Measurements from ENCODE around the gene UCP3.
"Not testable (repeated sequence)": the region's sequence is repeated elsewhere in the genome, so short reads cannot be mapped to it uniquely, and the experiment has no call there.

UCP3 gene

DNA sequence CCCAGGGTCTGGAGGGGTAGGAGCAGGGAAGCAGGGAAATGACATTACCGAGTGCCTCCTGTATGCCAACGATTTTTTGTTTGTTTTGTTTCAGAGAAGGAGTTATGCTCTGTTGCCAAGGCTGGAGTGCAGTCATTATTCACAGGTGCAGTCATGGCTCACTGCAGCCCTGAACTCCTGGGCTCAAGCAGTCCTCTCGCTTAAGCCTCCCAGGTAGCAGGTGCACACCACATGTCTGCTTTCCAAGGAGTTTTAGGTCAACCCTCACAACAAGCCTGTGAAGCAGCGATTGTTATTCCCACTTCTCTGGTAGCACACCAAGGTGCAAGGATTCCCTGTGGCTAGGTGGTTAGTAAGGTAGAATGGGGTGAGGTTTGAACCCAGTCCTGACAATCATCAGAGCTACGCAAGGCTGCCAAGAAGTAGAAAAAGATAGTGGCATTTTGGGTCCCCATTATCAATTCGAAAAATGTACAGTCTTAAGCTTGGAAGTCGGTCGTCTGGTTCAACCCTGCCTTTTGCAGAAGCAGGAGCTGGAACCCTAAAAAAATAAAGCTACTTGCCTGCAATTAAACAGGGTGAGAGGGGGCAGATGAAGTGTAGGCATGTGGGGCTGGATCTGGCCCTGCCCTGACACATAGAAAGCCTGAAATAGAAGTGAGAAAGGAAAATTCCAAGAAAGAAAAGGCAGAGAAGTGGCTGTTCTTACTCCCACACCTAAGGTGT lies 9.1 kb downstream of the UCP3 start:
- no peak for DNase-seq

DNA sequence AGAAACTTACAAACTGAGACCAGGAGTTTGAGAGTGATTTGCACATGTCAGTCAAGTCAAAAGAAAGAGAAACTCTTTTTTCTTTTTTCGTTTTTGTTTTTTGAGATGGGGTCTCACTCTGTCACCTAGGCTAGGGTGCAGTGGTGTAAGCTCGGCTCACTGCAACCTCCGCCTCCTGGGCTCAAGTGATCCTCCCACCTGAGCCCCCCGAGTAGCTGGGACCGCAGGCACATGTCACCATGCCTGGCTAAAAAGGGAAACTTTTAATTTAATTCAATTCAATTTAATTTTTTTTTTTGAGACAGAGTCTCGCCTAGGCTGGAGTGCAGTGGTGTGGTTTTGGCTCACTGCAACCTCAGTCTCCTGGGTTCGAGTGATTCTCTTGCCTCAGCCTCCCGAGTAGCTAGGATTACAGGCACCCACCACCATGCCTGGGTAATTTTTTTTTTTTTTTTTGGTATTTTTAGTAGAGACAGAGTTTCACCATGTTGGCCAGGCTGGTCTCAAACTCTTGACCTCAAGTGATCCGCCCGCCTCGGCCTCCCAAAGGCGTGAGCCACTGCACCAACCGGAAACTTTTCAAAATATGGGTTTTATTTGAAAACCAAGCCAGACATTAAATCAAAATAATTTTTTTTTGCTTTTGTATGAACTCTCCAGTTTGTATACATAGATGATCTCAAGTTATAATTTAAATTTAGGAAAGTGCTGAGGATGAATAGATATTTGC lies 9.9 kb downstream of the UCP3 start:
- DNase-seq = no peak

DNA sequence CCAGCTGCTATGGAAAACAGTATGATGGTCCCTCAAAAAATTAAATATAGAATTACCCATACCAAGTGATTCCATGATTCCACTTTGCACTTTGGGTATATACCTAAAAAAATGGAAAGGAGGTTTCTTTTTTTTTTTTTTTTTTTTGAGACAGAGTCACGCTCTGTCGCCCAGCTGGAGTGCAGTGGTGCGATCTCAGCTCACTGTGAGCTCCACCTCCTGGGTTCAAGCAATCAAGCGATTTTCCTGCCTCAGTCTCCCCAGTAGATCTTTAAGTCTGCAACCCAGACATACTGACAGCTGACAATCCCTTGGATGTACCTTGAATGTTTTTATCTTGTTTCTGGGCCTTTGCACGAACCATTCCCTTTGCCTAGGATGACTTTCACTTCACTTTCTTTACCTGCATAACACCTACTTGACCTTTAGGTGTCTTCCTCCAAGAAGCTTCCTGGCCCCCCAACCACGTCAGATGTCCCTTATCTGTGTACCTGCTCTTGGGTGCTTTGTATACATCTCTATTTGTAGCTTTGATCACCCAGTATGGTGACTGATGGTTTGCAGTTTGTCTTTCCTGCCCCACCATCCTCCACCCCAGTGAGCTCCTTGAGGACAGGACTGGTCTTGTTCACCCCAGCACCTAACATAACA lies 11.6 kb downstream of the UCP3 start:
- no peak for DNase-seq

DNA sequence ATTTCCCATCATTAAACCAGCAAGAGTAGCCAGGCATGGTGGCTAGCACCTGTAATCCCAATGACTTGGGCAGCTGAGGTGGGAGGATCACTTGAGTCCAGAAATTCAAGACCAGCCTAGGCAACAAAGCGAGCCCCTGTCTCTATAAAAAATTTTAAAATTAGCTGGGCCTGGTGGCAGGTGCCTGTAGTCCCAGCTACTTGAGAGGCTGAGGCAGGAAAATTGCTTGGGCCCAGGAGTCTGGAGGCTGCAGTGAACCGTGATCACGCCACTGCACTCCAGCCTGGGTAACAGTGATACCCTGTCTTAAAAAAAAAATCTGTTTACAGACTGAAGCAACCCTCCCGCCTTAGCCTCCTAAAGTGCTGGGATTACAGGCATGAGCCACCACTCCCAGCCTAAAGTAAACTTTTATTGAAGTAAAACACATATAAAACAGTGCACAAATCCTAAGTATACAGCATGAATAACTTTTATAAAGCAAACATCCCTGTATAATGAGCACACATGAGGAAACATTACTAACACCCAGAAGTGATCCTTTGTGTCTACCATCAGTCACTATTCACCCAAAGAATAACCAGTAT lies 12.6 kb downstream of the UCP3 start:
- no peak for DNase-seq

DNA sequence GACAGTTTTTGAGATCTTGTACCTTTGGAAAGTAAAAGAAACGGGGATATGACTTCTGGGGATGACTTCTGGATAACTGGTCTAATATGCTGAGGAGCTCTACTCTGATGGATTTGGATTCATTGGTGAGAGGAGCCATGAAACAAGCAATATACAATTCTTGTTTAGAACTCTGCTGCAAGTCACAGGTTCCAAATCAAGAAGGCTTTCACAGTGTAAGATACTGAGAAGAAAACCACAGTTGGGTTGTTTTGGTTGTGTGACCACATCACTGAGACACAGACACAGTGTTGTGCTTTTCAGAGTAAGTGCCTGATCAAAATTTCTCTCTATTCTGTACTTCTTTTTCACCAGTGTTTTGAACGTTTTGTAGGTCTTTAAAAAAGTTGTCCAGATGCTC lies 13.2 kb downstream of the UCP3 start:
- DNase-seq = no peak

DNA sequence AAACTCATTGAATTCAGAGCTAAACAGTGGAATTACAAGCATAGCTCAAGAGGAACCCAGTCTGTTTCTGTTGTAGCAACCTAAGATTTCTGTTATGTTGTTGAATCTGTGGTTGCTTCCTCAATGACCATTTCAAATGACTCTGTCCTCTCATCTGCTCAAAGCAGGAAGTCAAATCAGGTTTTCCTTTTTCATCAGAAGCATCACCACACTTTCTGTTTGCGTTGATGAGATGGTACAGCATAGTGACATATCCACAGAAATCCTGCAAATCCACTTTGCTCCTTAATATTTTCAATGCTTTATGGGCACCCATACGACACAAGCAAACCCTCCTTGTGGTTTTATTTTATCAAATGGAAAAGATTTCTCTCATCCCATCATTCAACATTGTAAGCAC lies 13.6 kb downstream of the UCP3 start:
- no peak for DNase-seq

DNA sequence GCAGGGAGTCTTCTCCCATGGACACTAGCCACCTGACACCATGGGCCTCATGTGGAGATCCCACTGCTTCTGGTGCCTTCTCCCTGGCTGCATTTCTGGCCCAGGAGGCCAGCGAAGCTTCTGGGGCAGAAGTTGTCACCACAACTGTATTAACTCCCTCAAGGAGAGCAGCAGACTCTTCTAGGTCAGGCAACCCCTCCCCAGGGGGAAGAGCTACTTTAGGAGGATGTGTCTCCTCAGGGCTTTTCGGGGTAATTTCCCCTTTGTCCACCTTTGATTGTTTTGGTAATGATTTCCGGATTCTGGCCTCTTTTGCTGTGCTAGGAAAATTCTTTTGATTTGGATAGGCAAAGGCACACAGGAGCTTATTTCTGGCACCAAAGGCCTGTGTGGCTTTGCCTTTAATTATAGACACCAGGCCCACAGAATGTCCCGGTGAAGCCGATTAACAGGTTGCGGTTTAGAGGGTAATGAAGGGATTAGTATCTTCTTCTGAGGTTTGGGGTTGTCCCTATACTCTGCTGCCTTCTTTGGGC lies 17.3 kb downstream of the UCP3 start:
- DNase-seq = no peak

DNA sequence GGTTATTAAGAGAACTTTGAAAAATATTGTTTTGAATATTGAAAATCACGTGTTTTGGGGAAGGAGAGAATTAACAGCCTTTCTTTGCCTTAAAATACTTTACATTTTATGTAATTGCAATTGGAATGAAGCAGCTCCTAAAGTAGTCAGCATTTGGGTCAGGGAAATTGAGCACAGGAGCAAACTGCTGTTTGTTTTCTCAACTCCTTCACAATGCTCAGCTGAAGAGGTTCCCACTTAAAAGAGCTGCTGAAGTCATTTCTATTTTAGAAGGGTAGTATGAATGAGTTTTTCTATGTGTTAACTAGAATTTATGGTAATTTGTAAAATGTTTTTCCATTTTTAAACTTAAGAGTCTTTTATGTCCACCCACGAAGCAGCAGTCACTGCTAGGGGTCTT lies 18.2 kb downstream of the UCP3 start:
- DNase-seq = no peak

DNA sequence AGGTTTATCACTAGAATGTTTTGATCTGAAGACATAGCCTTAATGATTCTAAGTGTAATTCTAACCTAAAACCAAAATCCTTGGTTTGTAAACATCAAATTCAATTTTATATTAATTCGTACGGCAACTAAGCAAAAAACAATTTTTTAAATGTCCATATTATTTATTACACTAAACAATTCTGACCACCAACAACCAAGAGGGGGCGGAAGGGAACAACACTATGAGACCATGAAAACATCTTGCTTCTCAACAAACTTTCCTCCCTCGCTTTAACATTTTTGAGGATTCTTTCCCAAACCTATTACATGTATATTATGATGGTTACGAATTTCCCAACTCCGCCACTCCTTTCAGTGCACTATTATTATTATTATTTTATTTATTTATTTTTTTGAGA lies 19.7 kb downstream of the UCP3 start:
- no peak for DNase-seq

DNA sequence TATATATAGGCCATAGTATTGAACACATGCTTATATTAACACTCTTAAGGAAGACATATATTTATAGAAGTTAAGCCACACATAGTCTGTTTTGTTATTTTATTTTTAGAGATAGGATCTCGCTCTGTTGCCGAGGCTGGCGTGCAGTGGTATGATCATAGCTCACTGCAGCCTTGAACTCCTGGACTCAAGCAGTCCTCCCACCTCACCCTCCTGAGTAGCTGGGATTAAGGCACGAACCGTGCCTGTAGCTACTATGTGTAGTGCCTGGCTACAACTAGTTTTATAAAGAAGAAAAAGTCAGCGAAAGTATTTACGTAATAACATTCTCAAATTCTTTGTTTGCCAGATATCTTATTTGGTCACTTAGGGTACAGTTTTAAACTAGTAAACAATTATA lies 20.7 kb downstream of the UCP3 start:
- no peak for DNase-seq

DNA sequence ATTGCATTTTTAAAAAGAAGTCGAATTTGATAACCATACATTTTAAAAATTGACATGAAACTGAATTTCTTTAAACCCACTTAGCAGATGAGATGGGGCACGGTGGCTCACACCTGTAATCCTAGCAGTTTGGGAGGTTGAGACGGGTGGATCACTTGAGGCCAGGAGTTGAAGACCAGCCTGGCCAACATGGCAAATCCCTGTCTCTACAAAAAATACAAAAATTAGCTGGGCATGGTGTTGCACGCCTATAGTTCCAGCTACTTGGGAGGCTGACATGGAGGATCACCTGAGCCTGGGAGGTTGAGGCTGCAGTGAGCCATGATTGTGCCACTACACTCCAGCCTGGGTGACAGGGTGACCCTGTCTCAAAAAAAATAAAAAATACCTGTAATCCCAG lies 23.2 kb downstream of the UCP3 start:
- not testable (repeated sequence) for DNase-seq

DNA sequence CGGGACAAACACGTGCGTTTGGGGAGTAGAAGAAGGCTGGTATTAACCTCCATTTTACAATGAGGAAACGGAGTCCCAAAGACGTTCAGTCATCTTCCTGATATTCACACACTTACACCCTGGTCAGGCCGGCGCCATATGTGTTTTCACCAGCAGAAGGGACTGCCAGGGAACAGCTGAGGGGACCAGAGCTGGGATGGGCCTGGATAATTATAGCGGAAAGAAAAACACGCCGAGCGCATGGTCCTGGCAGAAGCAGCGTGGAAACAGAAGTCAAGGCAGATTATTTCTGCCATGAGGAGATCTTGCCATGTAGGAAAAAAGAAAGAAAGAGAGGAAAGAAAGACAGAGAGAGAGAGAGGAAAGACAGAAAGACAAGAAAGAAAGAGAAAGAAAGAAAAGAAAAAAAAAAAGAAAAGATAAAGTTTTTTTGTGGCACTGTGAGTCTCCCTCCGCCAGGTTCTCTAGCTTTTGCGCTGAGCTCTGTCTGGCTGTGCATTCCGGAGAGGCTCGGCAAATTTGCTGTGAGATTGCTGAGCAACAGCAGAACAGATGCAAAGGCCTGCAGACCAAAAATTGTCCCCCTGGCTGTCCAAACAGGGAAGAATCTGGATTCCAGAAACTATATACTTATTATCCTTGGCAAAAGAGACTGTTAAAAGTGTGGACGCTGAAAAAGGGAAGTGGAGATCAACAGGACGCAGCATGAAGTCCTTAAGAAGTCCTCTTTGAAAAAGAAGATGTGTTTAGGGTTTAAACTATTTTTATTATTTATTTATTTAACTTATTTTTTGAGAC lies 24.9 kb downstream of the UCP3 start:
- no peak for DNase-seq

DNA sequence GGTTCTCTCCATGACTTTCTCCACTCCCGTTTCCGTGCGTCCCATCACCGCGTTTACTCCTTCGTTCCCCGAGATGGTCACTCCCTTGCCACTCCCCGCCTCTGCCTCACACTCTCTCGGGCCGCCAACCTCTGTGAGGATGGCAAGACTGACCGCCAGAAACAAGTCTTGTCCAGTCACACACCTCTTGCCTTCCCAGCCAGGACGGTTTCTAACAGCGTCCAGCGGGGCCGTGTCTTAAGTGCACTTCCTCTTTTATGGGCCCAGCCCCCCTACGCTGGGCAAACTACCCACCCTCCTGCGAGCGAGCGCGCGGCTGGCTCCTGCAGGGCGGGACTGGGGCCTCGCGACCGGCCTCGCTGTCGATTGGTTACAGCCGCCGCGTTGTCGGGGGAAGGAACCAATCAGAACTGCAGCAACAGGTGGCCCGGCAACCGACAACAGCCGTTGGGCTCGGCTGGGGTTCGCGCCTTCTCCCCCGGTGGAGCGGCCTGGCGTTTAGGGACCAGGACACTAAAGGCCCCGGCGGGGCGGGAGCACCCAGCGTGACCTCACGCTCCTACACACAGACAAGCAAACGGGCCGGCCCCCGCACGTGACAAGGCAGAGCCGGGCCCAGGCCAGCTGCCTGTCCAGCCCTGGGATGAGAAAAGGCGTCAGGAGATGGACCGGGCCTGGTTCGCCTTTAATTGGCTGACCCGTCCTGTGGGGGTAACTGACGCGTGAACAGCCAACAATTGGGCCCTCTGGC lies 25.7 kb downstream of the UCP3 start:
- DNase-seq = peak; percentile 95

DNA sequence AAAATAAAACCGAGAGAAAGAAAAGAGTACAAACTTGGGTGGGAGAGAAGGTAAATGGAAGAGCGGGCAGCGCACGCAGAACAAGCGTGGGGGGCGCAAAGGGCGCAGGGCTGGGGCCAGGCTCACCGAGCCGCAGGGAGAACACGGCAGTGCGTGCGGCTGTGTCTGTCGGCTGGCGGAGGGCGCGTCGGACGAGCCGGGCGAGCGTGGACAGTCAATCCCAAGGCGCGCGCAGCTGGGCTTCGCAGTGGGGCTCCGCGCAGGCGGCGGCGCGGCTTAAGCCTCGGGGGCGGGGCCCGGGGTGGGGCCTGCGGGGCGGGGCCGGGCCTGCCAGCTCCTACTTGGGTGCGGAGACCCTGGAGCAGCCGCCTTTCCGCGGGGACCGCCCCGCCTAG lies 26.3 kb downstream of the UCP3 start, which contains the start of gene UCP2:
TSS of gene UCP2 (minus strand) at position 249 of the 395 bp plus-strand sequence. CDS start 4,465 bp downstream, outside the sequence.
- DNase-seq = peak; percentile 84

DNA sequence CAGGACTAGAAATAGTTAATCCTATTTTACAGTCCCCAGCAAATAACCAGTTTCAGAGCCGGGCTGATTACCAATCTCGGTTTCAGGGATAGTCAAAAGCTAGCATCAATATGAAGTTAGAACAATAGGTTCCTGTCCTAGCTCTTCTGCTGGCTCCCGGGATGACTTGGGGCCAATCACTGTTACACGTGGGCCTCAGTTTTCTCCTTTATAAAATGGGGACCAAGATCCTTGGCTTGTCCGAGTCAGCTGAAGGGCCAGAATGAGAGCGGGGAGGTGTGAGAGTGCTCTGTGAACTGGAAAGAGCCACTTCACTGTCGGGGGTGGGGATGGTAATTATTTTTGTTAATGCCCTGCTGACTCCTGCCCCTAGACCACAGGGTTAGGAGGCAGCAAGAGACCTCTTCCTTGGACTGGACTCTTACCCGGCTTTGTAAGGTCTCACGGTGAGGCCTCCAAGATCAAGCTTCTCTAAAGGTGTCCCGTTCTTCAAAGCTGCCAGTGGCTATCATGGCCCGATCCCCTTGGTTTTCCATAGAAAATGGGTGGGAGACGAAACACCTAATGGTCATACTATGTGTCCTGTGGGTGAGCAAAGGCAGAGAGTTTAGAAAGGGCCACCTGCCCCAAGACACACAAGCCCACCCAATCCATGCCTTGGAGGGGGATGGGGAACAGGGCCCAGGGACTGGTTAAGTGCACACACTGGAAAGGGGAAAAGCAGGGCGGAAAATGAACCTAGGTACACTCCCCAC lies 27.7 kb downstream of the UCP3 start:
- DNase-seq = no peak

DNA sequence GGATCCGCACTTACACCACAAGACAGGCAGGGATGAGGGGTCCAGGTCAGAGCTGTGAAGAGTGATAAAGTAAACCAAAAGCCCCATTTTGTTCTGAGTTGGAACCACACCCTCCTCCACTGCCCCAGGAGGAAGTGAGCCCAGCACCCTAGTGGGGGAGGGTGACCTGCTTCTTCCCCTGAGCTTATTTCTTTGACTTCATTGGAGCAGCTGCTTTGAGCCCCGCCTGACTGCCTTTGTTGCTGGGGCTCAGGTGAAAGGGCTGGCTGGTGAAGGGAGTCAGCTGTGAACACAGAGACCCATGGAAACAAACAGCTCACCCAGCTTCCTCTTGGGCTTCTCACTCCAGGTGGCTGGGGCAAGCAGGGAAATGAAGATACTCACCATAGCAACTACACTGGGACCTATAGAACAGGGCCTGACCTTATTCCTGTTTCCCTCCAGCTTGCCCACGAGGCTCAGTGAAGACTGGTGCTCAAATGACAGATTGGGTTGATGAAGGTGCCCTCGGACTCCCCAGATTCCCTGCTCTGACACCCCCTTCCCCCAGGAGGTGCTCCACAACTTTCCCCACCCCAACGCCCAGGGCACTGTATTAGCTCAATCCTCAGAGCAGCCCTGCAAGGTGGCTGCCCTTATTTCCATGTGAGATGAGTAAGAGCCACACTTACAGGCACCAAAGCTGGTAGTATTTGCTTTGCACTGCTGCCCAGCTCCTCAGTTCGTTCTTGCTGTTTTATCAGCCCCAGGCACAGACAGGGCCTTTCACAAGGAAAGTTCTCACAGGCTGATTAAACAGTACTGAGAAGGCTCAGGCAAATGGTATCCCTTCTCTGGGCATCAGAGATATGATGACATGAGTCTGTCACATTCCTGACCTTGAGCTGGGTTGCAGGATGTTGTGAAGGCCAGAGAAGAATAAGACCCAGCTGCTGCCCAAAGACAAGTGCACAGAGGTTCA lies 28.6 kb downstream of the UCP3 start:
- DNase-seq = peak; percentile 76

DNA sequence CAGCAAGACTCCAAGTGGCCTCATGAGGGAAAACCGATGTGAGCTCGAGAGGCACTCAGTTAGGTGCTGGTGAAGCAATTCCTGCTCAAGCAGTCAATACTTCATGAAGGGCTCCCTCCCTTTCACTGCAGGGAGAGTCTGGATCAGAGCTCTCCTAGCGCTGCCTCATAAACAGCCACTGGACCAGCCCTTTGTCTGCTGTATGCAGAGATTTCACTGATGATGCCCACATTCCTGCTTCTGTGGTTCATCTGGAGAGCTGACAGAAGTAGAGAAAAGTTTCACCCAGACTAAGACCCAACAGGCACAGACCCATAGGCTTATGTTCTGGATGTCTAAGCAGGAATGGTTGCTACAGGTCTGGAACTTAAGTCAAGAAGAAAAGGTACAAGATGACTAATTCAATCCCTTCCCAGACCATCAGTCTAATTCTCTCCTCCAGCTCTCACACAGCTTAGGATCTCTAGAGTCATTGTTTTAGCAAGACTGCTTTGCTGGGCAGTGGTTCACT lies 30.3 kb downstream of the UCP3 start:
- DNase-seq = no peak

DNA sequence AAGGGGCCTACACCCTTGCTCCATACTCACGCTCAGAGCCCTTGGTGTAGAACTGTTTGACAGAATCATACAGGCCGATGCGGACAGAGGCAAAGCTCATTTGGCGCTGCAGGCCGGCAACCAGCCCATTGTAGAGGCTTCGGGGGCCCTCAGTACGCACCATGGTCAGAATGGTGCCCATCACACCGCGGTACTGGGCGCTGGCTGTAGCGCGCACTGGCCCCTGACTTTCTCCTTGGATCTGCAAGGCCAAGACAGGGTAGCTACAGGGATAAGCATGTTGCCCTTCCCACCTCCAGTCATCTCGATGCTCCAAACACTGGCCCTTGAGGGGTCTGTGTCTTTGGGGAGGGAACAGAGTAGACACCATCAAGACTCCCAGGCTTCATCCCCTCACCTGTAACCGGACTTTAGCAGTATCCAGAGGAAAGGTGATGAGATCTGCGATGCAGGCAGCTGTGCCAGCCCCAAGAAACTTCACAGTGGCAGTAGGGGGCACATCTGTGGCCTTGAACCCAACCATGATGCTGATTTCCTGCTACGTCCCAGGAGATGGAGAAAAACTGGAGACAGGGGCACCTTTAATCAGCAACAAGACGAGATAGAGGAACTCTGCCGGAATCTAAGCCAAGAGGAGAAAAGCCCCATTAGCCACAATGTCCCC lies 30.9 kb downstream of the UCP3 start:
- DNase-seq = no peak
